GM12891 (cell line): ENCODE measurements around the gene CPVL.

ENCODE experiments used
- POLR2A ChIP-seq: IDR thresholded peaks from 2 replicates; pipeline ENCODE4 v1.6.1; 2011; ENCODE audit warnings: low read depth, low read length, control low read depth
- POLR2AphosphoS5 ChIP-seq: IDR thresholded peaks from 2 replicates; pipeline ENCODE4 v1.6.1; 2011; ENCODE audit warnings: low read depth, low read length, control low read depth
- TAF1 ChIP-seq: IDR thresholded peaks from 2 replicates; pipeline ENCODE4 v1.6.1; 2011; ENCODE audit warnings: low read depth, low read length, control low read depth

- TF ChIP-seq POLR2A = no peak
- no peak for TF ChIP-seq TAF1
- no peak for TF ChIP-seq POLR2AphosphoS5
Observed at GRCh38 chr7:28981161-28981465, 165.2 kb downstream of the CPVL start.
